Vagina (tissue), 2 donors: ENCODE data around the gene CCNA2.

Source experiments
- POLR2AphosphoS5 ChIP-seq, 2 donors: sonication (generic); formaldehyde crosslinking; IDR thresholded peaks; one replicate each; pipeline ENCODE4 v1.9.0; 2017; ENCODE audit warnings: antibody characterized with exemption in 2 of 2, mild to moderate bottlenecking in 2 of 2, low read depth in 1 of 2; ENCODE audit not compliant: insufficient read depth in 1 of 2
- TF ChIP-seq, protein P1 (sequence below), 3 experiments: fragments of 450-650 bp in 2 of 3; fragments of 200-600 bp in 1 of 3; sonication (generic) in 1 of 3; IDR thresholded peaks; one replicate each; pipeline ENCODE4 v1.5.1; 2017 to 2019; ENCODE audit warnings: antibody characterized with exemption in 3 of 3, mild to moderate bottlenecking in 2 of 3, moderate library complexity in 2 of 3

GRCh38 chr4:121846662-121847061 is 23.0 kb upstream of the CCNA2 start:
- TF ChIP-seq, protein P1, sequence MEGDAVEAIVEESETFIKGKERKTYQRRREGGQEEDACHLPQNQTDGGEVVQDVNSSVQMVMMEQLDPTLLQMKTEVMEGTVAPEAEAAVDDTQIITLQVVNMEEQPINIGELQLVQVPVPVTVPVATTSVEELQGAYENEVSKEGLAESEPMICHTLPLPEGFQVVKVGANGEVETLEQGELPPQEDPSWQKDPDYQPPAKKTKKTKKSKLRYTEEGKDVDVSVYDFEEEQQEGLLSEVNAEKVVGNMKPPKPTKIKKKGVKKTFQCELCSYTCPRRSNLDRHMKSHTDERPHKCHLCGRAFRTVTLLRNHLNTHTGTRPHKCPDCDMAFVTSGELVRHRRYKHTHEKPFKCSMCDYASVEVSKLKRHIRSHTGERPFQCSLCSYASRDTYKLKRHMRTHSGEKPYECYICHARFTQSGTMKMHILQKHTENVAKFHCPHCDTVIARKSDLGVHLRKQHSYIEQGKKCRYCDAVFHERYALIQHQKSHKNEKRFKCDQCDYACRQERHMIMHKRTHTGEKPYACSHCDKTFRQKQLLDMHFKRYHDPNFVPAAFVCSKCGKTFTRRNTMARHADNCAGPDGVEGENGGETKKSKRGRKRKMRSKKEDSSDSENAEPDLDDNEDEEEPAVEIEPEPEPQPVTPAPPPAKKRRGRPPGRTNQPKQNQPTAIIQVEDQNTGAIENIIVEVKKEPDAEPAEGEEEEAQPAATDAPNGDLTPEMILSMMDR (IDR thresholded peaks at IDR 0.05): no peak
- no peak for TF ChIP-seq POLR2AphosphoS5 (IDR thresholded peaks at IDR 0.05; ENCODE audit: insufficient read depth in 1 of 2, low read depth in 1 of 2)
